ENCODE measurements around the gene NPTXR. TPM values are rescaled to one million over a fixed set of nuclear protein-coding genes. Genes with fewer than 3 reads are reported as not detected.

NPTXR gene
- total RNA-seq, 1 experiment from 2014 or later, result 12.8 TPM

- POLR2A ChIA-PET, result no interaction called here
- no peak overlapping the region for H2AFZ ChIP-seq (ENCODE audit: low read depth, low read length, poor library complexity, severe bottlenecking)
- H4K20me1 ChIP-seq (ENCODE audit: insufficient read depth), result no peaks in the 10 kb centered on the region
- H3K4me2 ChIP-seq (ENCODE audit: low read length), result no peak overlapping the region
- intact Hi-C loops (cut with micrococcal nuclease), result no loop called here
- H3K27ac ChIP-seq (ENCODE audit: low read depth, low read length), result no peak overlapping the region
- no peaks in the 10 kb centered on the region for H3K79me2 ChIP-seq (ENCODE audit: insufficient read depth, low read length)
- H3K4me3 ChIP-seq (replicated peaks in 1 of 2; ENCODE audit: low read depth in 1 of 2, low read length in 2 of 2), result no peak overlapping the region
- no peak for TF ChIP-seq CEBPB (IDR thresholded peaks at IDR 0.05; ENCODE audit: low read depth)
- TF ChIP-seq POLR2AphosphoS5 (IDR thresholded peaks at IDR 0.05; ENCODE audit: low read depth, low read length), result no peak
- no peak for TF ChIP-seq SRF (IDR thresholded peaks at IDR 0.05; ENCODE audit: low read depth)
- no peak for TF ChIP-seq CBX3 (IDR thresholded peaks at IDR 0.05; ENCODE audit: low read depth)
- TF ChIP-seq MAX (IDR thresholded peaks at IDR 0.05), result no peak
- TF ChIP-seq TCF7L2 (IDR thresholded peaks at IDR 0.05; ENCODE audit: borderline replicate concordance, extremely low read depth, insufficient read depth, insufficient read length), result no peak
- no peak for TF ChIP-seq SP1 (IDR thresholded peaks at IDR 0.05; ENCODE audit: low read depth)
- no peak for TF ChIP-seq EZH2phosphoT487 (IDR thresholded peaks at IDR 0.05; ENCODE audit: borderline replicate concordance)
- TF ChIP-seq SIN3A (IDR thresholded peaks at IDR 0.05; ENCODE audit: low read depth), result no peak
- no peak for TF ChIP-seq CTCF (IDR thresholded peaks at IDR 0.05 in 2 of 3, conservative IDR thresholded peaks at IDR 0.05 in 1 of 3; ENCODE audit: borderline replicate concordance in 1 of 3, insufficient read depth in 1 of 3, low read depth in 2 of 3, low read length in 2 of 3)
- TF ChIP-seq EZH2 (IDR thresholded peaks at IDR 0.05), result no peak
- TF ChIP-seq JUND (IDR thresholded peaks at IDR 0.05), result no peak
- no peak for TF ChIP-seq REST (IDR thresholded peaks at IDR 0.05; ENCODE audit: low read depth)
- TF ChIP-seq RAD21 (IDR thresholded peaks at IDR 0.05; ENCODE audit: low read depth), result no peak
- TF ChIP-seq ZNF274 (IDR thresholded peaks at IDR 0.05; ENCODE audit: low read depth, low read length), result no peak
- TF ChIP-seq ELF1 (IDR thresholded peaks at IDR 0.05; ENCODE audit: borderline replicate concordance, low read depth), result no peak
- TF ChIP-seq ZFX (IDR thresholded peaks at IDR 0.05), result no peak
- no peak for TF ChIP-seq ZBTB33 (IDR thresholded peaks at IDR 0.05; ENCODE audit: extremely low read depth, insufficient replicate concordance, low read length)
- no peak for TF ChIP-seq YY1 (IDR thresholded peaks at IDR 0.05; ENCODE audit: extremely low read depth, insufficient replicate concordance, low read depth, low read length)
- no peak for TF ChIP-seq ATF3 (IDR thresholded peaks at IDR 0.05)
- no TSS peak for BruUV-seq (replicated peaks)
- DNase-seq (ENCODE audit: low read depth, low spot score) (no peak), ATAC-seq (no peak)
- H3K27me3 ChIP-seq (ENCODE audit: insufficient read depth, low read length), result no peaks in the 10 kb centered on the region
- CTCF ChIA-PET, result no interaction called here
- no peaks in the 10 kb centered on the region for H3K9me2 ChIP-seq (ENCODE audit: insufficient read depth)
- H3K9me3 ChIP-seq (ENCODE audit: control insufficient read depth in 1 of 2, insufficient read depth in 1 of 2, low read depth in 1 of 2, low read length in 2 of 2), result no peaks in the 10 kb centered on the region
- no peaks in the 10 kb centered on the region for H3K36me3 ChIP-seq (ENCODE audit: control insufficient read depth in 1 of 2, insufficient read depth in 2 of 2, low read length in 2 of 2)
- RAD21 ChIA-PET (ENCODE audit: low non-redundant PET in 1 of 2, low total read pairs in 2 of 2, uncharacterized antibody in 2 of 2, unreplicated experiment in 2 of 2), result no interaction called here
- no peak overlapping the region for H3K9ac ChIP-seq (ENCODE audit: low read length)
- H3K4me1 ChIP-seq (ENCODE audit: control insufficient read depth in 1 of 2, insufficient read depth in 2 of 2, low read length in 2 of 2), result peaks cover 0 to 2% of the 10 kb centered on the region in 2 experiments; a peak in 1 of 4 replicates
Observed at GRCh38 chr22:38879961-38880360, 36.1 kb upstream of the NPTXR start.

Measured in HCT116 (cell line).